ENCODE measurements around the gene CLSTN2. TPM values are rescaled to one million over a fixed set of nuclear protein-coding genes. Genes with fewer than 3 reads are reported as not detected.

CLSTN2 gene
- total RNA-seq, 1 experiment from 2014 or later = 0.68 TPM

GRCh38 chr3:140100479-140100878, 165.5 kb downstream of the CLSTN2 start:
- Histone ChIP-seq H2AFZ (ENCODE audit: low read length) (no peak overlapping the region), H3K56ac (ENCODE audit: insufficient read length, low read depth, low read length) (no peak overlapping the region), H4K91ac (ENCODE audit: insufficient read length, low read depth, low read length) (no peak overlapping the region), H2BK12ac (ENCODE audit: insufficient read length, low read depth, low read length) (no peak overlapping the region), H2BK5ac (ENCODE audit: insufficient read length, low read length) (no peak overlapping the region), H3K23ac (ENCODE audit: insufficient read length, low read depth, low read length) (no peak overlapping the region), H4K8ac (replicated peaks; ENCODE audit: insufficient read length, low read depth, low read length) (no peak overlapping the region), H3K18ac (ENCODE audit: insufficient read length, low read depth, low read length) (no peak overlapping the region), H3K27ac (ENCODE audit: insufficient read length, low read depth, low read length) (no peak overlapping the region), H3K14ac (ENCODE audit: insufficient read depth, low read length) (no peak overlapping the region), H4K20me1 (ENCODE audit: control insufficient read depth, insufficient read depth, insufficient read length) (no peaks in the 10 kb centered on the region), H3K4me2 (ENCODE audit: insufficient read depth, insufficient read length, low read length) (no peak overlapping the region), H3K27me3 (ENCODE audit: insufficient read depth, low read length) (no peaks in the 10 kb centered on the region), H3K79me2 (ENCODE audit: insufficient read depth, low read length) (no peaks in the 10 kb centered on the region), H2AK5ac (ENCODE audit: insufficient read length, low read length) (no peak overlapping the region), H2BK120ac (ENCODE audit: low read depth, low read length, poor library complexity, severe bottlenecking) (no peak overlapping the region), H3K4ac (ENCODE audit: low read depth, low read length) (no peak overlapping the region), H3K23me2 (ENCODE audit: insufficient read length, low read depth, low read length, poor library complexity, severe bottlenecking) (no peaks in the 10 kb centered on the region), H2BK15ac (ENCODE audit: low read depth, low read length) (no peak overlapping the region; the same call in 1 of the 2 replicates), H3K4me1 (ENCODE audit: insufficient read depth, low read length) (no peaks in the 10 kb centered on the region), H3K9ac (ENCODE audit: extremely low read depth, insufficient read length, low read length) (no peak overlapping the region), H4K5ac (ENCODE audit: insufficient read length, low read depth, low read length) (no peak overlapping the region), H2BK20ac (ENCODE audit: low read depth, low read length, poor library complexity, severe bottlenecking) (no peak overlapping the region), H3K79me1 (ENCODE audit: insufficient read depth, low read depth, low read length, poor library complexity, severe bottlenecking) (no peaks in the 10 kb centered on the region), H3T11ph (ENCODE audit: low read length) (no peak overlapping the region), H3K9me3 (ENCODE audit: control insufficient read depth, low read depth, low read length) (no peaks in the 10 kb centered on the region)
- Mint-ChIP-seq H3K4me3 (no peak overlapping the region), H3K9me3 (no peaks in the 10 kb centered on the region), H3K4me1 (no peaks in the 10 kb centered on the region; a peak in 1 of 4 replicates), H3K36me3 (ENCODE audit: insufficient read depth in 1 of 3, low read depth in 3 of 3) (no peaks in the 10 kb centered on the region; a peak in 1 of 7 replicates), H3K27ac (no peak overlapping the region), H3K27me3 (ENCODE audit: low read depth) (peaks cover 2% of the 10 kb centered on the region; the same call in 1 of the 2 replicates)
- no CpG with 5 or more reads among the region's 7 CpGs for WGBS (ENCODE audit: extremely low coverage, insufficient read length, low lambda C conversion rate)
- no peak for DNase-seq
- no peak for TF ChIP-seq CTCF (conservative IDR thresholded peaks at IDR 0.05)

Measured in H9 (cell line).